GDM1 (cell line): ENCODE data around the gene LYRM2.
A peak's percentile ranks its signal among the peaks of the same experiment; 100 is the strongest.
"Not testable (repeated sequence)": the region's sequence is repeated elsewhere in the genome, so short reads cannot be mapped to it uniquely, and the experiment has no call there.

ENCODE experiments used
- DNase-seq: peaks from one replicate; lab custom pipeline; 2025; lab: John Stamatoyannopoulos, UW

Gene LYRM2

DNA sequence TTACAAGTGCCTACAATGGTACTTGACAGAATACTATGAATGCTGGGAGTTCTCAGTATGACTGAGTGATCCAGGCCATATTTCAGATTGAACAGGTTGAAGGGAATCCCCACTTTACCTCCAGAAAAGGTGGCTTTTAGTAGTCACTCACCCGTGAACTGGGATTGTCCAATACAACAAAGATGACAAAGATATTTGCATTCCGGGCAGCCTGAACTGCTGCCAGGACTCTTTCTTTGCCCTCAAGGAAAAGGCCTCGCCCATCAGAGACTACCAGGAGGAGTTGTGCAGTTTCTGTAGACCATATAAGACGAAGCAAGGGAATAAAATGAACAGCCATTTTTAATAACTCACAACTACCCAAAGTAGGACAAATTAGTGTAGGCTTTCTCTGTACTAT, 6.3 kb upstream of the LYRM2 start:
- no peak for DNase-seq

GRCh38 chr6:89643406-89643805, 4.9 kb upstream of the LYRM2 start:
- no peak for DNase-seq

- DNase-seq, result no peak
Measured at GRCh38 chr6:89642956-89643355, 4.4 kb upstream of the LYRM2 start.

DNA sequence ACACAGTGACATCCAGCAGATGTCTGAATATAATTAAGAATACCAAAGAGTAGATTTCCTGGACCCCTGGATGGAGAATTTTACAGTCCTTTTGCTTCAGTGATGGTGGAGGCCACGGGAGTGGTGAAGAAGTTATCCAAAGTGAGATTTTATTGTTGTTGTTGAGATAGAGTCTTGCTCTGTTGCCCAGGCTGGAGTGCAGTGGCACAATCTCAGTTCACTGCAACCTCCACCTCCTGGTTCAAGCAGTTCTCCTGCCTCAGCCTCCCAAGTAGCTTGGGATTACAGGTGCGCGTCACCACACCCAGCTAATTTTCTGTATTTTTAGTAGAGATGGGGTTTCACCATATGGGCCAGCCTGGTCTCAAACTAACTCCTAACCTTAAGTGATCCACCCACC, 3.0 kb upstream of the LYRM2 start:
- not testable (repeated sequence) for DNase-seq

DNA sequence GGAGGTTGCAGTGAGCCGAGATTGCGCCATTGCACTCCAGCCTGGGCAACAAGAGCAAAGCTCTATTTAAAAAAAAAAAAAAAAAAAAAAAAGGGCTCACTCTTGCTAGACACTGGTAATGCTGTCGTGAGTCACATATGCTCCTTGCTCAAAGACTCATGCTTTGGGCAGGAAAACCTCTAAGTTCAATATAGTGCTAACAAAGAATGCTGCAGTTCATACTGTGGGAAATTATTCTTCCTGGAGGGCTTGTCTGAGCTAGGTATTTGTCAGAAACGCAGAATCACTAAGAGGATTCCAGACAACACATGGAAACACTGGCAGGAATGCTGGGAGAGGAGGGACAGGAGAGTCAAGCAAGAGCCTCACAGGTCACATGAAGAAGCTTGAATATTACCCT, 2.3 kb upstream of the LYRM2 start:
- no peak for DNase-seq

GRCh38 chr6:89637960-89638319, 607 bp downstream of the LYRM2 start:
- no peak for DNase-seq

- not testable (repeated sequence) for DNase-seq
Measured at GRCh38 chr6:89636412-89636811, 2.1 kb downstream of the LYRM2 start.

GRCh38 chr6:89630488-89630887, 8.1 kb downstream of the LYRM2 start:
- DNase-seq, result no peak

DNA sequence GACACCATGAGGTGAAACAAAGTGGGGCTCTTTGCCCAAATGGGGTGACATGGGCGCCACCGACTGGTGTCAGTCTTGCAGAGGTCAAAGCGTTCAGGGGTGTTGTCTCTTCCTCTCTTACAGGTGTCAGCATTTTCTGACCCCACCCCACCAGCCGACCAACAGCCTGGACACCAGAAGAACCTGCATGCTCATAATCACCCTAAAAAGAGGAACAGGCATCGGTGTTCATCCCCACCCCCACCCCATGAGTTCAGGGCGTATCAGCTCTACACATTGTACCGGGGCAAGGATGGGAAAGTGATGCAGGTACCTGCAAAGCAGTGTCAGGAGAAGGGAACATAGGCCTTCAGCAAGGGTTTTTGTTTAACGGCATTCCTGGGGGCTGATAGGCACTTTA, 14.8 kb downstream of the LYRM2 start:
- DNase-seq, result no peak

DNA sequence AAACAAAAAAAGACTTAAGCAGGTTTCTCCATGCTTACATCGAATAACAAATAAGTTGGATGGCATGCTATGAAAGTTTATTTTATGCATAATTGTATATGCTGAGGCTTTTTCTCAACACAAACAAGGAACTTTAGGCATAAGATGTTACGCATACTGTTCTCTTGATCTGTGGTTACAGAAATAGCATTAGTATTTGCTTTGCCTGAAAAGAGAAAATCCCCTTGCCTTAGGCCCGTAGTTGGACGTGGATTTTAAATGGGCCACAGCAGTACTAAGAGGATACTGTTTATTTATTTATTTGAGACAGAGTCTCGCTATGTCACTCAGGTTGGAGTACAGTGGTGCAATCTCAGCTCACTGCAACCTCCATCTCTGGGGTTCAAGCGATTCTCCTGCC, 19.0 kb downstream of the LYRM2 start:
- no peak for DNase-seq

GRCh38 chr6:89618026-89618425, 20.5 kb downstream of the LYRM2 start:
- no peak for DNase-seq

GRCh38 chr6:89616531-89616930, 22.0 kb downstream of the LYRM2 start:
- no peak for DNase-seq

- DNase-seq, result no peak
Measured at GRCh38 chr6:89615882-89616281, 22.7 kb downstream of the LYRM2 start.

DNA sequence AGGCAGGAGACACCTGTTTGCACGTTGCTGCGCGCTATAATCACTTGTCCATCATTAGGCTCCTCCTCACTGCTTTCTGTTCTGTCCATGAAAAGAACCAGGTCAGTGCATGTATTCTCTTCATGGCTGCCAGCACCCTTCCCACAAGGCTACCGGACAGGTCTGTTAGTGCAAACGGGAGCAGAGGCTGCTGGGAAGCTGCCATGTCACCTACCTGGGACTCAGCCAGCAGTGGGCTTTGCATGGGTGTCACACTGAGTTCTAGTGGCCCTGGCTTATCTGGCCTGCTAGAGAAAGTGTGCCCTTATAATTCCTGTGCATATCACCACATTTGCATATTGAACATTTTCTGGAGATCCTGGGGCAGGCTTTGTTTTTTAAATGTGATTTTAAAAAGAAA, 24.8 kb downstream of the LYRM2 start:
- DNase-seq, result no peak

DNA sequence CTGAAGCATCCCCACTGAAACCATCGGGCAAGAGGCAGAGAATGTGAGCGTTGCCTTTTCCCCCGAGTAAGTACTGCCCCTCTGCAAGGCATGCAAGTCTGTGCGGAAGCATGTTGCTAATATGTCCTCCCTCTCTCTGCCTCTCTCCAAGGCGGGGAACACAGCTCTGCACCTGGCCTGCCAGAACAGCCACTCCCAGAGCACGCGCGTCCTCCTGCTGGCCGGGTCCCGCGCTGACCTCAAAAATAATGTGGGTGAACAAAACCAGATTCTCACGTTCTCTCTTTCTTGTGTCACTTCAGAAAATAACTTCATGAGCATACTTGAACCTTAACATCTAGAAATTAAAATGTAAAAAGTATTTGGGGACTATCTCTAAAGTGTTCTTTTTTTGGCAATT, 26.4 kb downstream of the LYRM2 start:
- no peak for DNase-seq

GRCh38 chr6:89611666-89612065, 26.9 kb downstream of the LYRM2 start:
- DNase-seq, result no peak

DNA sequence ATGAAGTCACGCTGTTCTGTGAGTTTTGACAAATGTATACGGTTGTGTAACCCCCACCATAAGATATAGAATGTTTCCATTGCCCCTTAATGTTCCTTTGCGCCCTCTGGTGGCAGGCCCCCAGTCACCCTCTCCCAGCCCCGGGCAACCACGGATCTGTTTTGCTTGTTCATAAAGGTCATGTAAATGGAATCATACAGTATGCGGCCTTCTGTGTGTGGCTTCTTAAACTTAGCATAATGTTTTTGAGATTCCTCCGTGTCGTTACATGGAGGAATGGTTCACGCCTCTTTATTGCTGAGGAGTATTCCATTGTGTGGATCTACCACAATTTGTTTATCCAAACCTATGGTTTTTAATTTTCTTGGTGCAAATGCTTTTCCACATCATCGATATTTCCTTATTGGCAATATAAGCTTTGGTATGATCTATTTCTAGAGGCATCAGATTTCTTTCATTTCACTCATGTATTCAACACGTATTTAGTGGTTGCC, 28.4 kb downstream of the LYRM2 start:
- peak; percentile 47 for DNase-seq

GRCh38 chr6:89605861-89606260, 32.7 kb downstream of the LYRM2 start:
- DNase-seq, result no peak

DNA sequence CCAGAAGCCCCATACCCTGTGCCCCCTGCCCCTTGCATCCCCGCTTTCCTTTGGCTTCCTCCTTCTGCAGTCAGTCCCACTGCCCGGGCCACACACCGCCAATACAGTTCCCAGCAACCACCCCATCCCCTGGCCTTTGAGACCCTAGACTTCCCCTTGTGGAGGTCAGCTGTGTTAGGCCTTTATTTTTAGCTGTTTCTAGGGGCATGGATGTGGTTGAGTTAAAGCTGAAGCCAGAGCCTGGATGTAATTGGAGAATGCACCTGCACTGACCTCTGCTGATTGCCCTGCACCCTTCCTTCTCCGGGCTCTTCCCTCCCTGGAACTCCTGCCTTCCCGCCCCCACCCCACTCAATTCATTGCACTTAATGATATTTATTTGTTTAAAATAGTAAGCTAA, 33.9 kb downstream of the LYRM2 start:
- DNase-seq, result no peak

DNA sequence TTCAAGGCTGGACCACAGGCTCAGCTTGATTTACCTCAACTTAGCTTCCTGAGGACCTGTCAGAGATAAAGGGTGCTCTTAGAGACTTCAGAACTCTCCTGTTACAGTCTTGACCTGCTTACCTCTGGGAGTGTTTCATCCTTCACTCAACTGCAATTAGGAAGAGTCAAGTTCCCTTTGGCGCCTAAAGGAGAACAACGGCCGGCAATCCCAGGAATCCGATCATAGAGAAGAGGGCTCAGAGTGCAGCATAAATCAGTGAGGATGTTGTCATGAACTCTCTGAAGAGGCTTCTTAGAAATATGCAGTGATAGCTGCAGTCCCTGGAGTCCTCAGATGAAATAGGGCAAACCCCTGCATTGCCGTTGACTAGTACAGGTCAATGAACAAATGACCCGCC, 36.4 kb downstream of the LYRM2 start:
- no peak for DNase-seq

GRCh38 chr6:89599727-89600126, 38.8 kb downstream of the LYRM2 start:
- DNase-seq, result no peak

GRCh38 chr6:89597988-89598387, 40.6 kb downstream of the LYRM2 start:
- DNase-seq, result no peak

DNA sequence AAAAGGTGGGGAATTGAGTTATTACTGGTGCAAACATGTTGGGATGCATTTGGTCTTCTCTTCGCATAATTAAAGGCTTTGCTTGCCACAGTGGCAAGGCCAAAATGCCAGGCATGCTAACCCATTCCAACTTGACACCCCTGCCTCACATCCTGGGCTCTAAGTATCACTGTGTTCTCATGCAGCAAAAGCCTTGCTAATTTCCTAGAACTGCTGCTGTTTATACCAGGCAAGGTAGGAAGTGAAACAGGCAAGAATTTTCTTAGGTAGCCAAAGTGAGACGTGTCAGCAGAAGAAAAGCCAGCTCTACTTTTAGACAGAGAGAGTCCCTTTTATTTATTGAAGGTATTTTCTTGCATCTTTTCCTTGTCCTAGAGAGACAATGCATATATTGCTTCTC, 41.2 kb downstream of the LYRM2 start:
- no peak for DNase-seq

GRCh38 chr6:89596484-89596883, 42.1 kb downstream of the LYRM2 start:
- DNase-seq, result no peak

- no peak for DNase-seq
Measured at GRCh38 chr6:89596056-89596455, 42.5 kb downstream of the LYRM2 start.
